Neural cell (in vitro differentiated cells): ENCODE measurements around the gene CCDC12.

ENCODE experiments used
- CTCF ChIP-seq: fragments of 450-650 bp; IDR thresholded peaks from 2 replicates; pipeline ENCODE4 v1.5.1; 2014; ENCODE audit warnings: antibody characterized with exemption, mild to moderate bottlenecking, moderate library complexity; ENCODE audit not compliant: poor library complexity, severe bottlenecking
- EP300 ChIP-seq: fragments of 450-650 bp; conservative IDR thresholded peaks from 2 replicates; pipeline ENCODE4 v1.6.1; 2014; ENCODE audit warnings: antibody characterized with exemption, mild to moderate bottlenecking, moderate library complexity; ENCODE audit not compliant: poor library complexity, severe bottlenecking
- EZH2 ChIP-seq: fragments of 200-600, 300-800 bp; shearing (Covaris generic), sonication (generic); IDR thresholded peaks from 2 replicates; pipeline ENCODE4 v1.6.1; 2014; ENCODE audit warnings: antibody characterized with exemption, low read length, borderline replicate concordance, mild to moderate bottlenecking; ENCODE audit not compliant: insufficient read depth, poor library complexity, severe bottlenecking
- POLR2AphosphoS5 ChIP-seq: IDR thresholded peaks from 2 replicates; pipeline ENCODE4 v1.6.1; 2012
- RAD21 ChIP-seq: fragments of 450-650 bp; conservative IDR thresholded peaks from 2 replicates; pipeline ENCODE4 v1.6.1; 2014; ENCODE audit warnings: antibody characterized with exemption, mild to moderate bottlenecking, moderate library complexity
- REST ChIP-seq: IDR thresholded peaks from 2 replicates; pipeline ENCODE4 v1.6.1; 2012; ENCODE audit warnings: borderline replicate concordance
- SMC3 ChIP-seq: fragments of 450-650 bp; conservative IDR thresholded peaks from 2 replicates; pipeline ENCODE4 v1.6.1; 2014; ENCODE audit warnings: antibody characterized with exemption, mild to moderate bottlenecking, moderate library complexity; ENCODE audit not compliant: poor library complexity
- TAF1 ChIP-seq: IDR thresholded peaks from 2 replicates; pipeline ENCODE4 v1.6.1; 2012; ENCODE audit warnings: low read depth

DNA sequence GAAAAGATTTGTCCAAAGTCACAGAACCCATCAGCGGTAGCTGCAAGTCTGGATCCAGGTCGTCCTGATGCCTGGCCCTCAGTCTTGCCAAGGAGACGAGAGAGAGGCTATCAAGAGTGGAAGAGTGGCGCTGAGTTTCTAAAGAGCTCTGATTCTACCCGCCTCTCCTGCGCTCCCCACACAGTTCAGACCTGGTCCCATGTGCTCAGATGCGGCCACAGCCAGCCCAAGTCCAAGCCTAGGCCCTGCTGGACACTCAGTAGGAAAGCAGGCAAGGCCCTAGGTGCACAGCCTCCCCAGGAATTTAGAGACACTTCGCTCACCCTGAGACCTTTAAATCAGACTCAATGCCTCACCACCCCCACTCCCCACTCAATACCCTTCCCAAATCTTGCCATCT is 32.4 kb downstream of the CCDC12 start:
- TF ChIP-seq CTCF (no peak), EP300 (no peak), POLR2AphosphoS5 (no peak), REST (no peak), EZH2 (no peak), TAF1 (no peak), RAD21 (no peak), SMC3 (no peak)
